ENCODE measurements around the gene SMG6. TPM values are rescaled to one million over a fixed set of nuclear protein-coding genes. Genes with fewer than 3 reads are reported as not detected.

Gene SMG6
- total and polyA plus RNA-seq, 2 of the 13 experiments (the other 11 are each of a cell fraction or from before 2014, with no cell fraction given) = 4.6 to 14.6 TPM

- FAIRE-seq = no peak
- CTCF ChIA-PET (ENCODE audit: low intra/inter-chr PET ratio, low total read pairs) = no interaction called here
- no TSS peak for BruUV-seq (replicated peaks)
- H3K4me1 ChIP-seq (ENCODE audit: insufficient read depth, low read length) = no peaks in the 10 kb centered on the region
- H3K9ac ChIP-seq (ENCODE audit: insufficient read depth, low read depth, low read length) = no peak overlapping the region
- no peak overlapping the region for H3K4me2 ChIP-seq (ENCODE audit: low read depth, low read length)
- intact Hi-C loops (cut with micrococcal nuclease; ENCODE audit: unreplicated experiment) (no loop called here), in situ Hi-C loops (cut with HindIII; ENCODE audit: extremely low pct_ligation_motif_present, low pct_unique_long_range_greater_than_20kb) (no loop called here)
- no peak overlapping the region for H2AFZ ChIP-seq (ENCODE audit: low read length)
- peak; percentile 70 for TF ChIP-seq LCORL (IDR thresholded peaks at IDR 0.05)
- TF ChIP-seq LCORL (CRISPR knock-in tag; IDR thresholded peaks at IDR 0.05) = no peak
- no peak for TF ChIP-seq TAF15 (IDR thresholded peaks at IDR 0.05; ENCODE audit: low read depth, low read length, poor library complexity, severe bottlenecking)
- TF ChIP-seq ZNF530 (CRISPR knock-in tag; IDR thresholded peaks at IDR 0.05; ENCODE audit: low read depth) = no peak
- TF ChIP-seq ZBTB40 (IDR thresholded peaks at IDR 0.05) = no peak
- TF ChIP-seq ZBTB40 (CRISPR knock-in tag; IDR thresholded peaks at IDR 0.05) = no peak
- no peak for TF ChIP-seq ZHX2 (IDR thresholded peaks at IDR 0.05; ENCODE audit: low read depth)
- no peak for TF ChIP-seq ZHX2 (CRISPR knock-in tag; IDR thresholded peaks at IDR 0.05; ENCODE audit: borderline replicate concordance)
- TF ChIP-seq ZSCAN31 (CRISPR knock-in tag; IDR thresholded peaks at IDR 0.05; ENCODE audit: low read depth) = no peak
- no peak overlapping the region for H3K4me3 ChIP-seq (replicated peaks in 1 of 3; ENCODE audit: insufficient read depth in 1 of 3, low read depth in 2 of 3, low read length in 3 of 3)
- POLR2A ChIA-PET = no interaction called here
- H3K9me3 ChIP-seq (ENCODE audit: low read length) = no peaks in the 10 kb centered on the region
- no peak for DNase-seq (ENCODE audit: low spot score)
- H3K27me3 ChIP-seq (ENCODE audit: control insufficient read depth in 1 of 2, insufficient read depth in 2 of 2, low read length in 2 of 2) = no peaks in the 10 kb centered on the region
- H3K36me3 ChIP-seq (replicated peaks in 1 of 2; ENCODE audit: control insufficient read depth in 1 of 2, insufficient read depth in 2 of 2, low read length in 2 of 2) = peaks cover 8 to 34% of the 10 kb centered on the region in 2 experiments; a peak in 4 of 5 replicates
- WGBS (ENCODE audit: low lambda C conversion rate) = 98% methylated on average over 10 of the region's 10 CpGs
- no peak for ATAC-seq
- H4K20me1 ChIP-seq (ENCODE audit: insufficient read depth, low read length) = no peaks in the 10 kb centered on the region
- no peaks in the 10 kb centered on the region for H3K79me2 ChIP-seq (ENCODE audit: insufficient read depth, low read length)
- no peak overlapping the region for H3K27ac ChIP-seq (ENCODE audit: extremely low read length, insufficient read depth, low read length)
Measured at GRCh38 chr17:2264067-2264860, 39.3 kb downstream of the SMG6 start.

All from HepG2 (cell line).